Glutamatergic neuron (in vitro differentiated cells): ENCODE results near the gene AIF1L. TPM values are rescaled to one million over a fixed set of nuclear protein-coding genes. Genes with fewer than 3 reads are reported as not detected.

Experiments used
- DNase-seq: peaks from one replicate; pipeline ENCODE4 v3.0.0; 2022
- H3K27ac Mint-ChIP-seq: one replicate; pipeline ENCODE4 v1.8.0; 2020; ENCODE audit warnings: mild to moderate bottlenecking, mixed read lengths, inconsistent platforms; ENCODE audit not compliant: unreplicated experiment
- H3K27me3 Mint-ChIP-seq: one replicate; pipeline ENCODE4 v1.8.0; 2020; ENCODE audit warnings: mild to moderate bottlenecking, moderate library complexity, mixed read lengths, inconsistent platforms; ENCODE audit not compliant: unreplicated experiment
- H3K36me3 Mint-ChIP-seq: one replicate; pipeline ENCODE4 v1.8.0; 2020; ENCODE audit warnings: mild to moderate bottlenecking, mixed read lengths, inconsistent platforms; ENCODE audit not compliant: unreplicated experiment
- H3K4me1 Mint-ChIP-seq: one replicate; pipeline ENCODE4 v1.8.0; 2020; ENCODE audit warnings: mild to moderate bottlenecking, low read depth, mixed read lengths, inconsistent platforms; ENCODE audit not compliant: unreplicated experiment
- H3K4me3 Mint-ChIP-seq: one replicate; pipeline ENCODE4 v1.8.0; 2020; ENCODE audit warnings: mild to moderate bottlenecking, mixed read lengths, inconsistent platforms; ENCODE audit not compliant: unreplicated experiment
- H3K9me3 Mint-ChIP-seq: one replicate; pipeline ENCODE4 v1.8.0; 2020; ENCODE audit warnings: mild to moderate bottlenecking, moderate library complexity, mixed read lengths, inconsistent platforms; ENCODE audit not compliant: unreplicated experiment
- total RNA-seq: library from RNA; stranded (reverse); fragmentation: NEBNext Ultra II Directional; extraction: Animal tissue kit (Norgen Biotek cat#: 25700); gene quantifications from one replicate; pipeline ENCODE4 v1.2.1, GENCODE V29; 2021; ENCODE audit not compliant: unreplicated experiment
- TF ChIP-seq, protein P1 (sequence below): fragments of 200-600 bp; sonication (generic); IDR thresholded peaks from one replicate; pipeline ENCODE4 v1.5.0; 2021; ENCODE audit not compliant: partially characterized antibody, unreplicated experiment

AIF1L gene
- total RNA-seq, 1 donor from 2014 or later = 16.7 TPM

- no peak for DNase-seq
- no peak overlapping the region for H3K4me3 Mint-ChIP-seq
- no peak overlapping the region for H3K27ac Mint-ChIP-seq
- TF ChIP-seq, protein P1, sequence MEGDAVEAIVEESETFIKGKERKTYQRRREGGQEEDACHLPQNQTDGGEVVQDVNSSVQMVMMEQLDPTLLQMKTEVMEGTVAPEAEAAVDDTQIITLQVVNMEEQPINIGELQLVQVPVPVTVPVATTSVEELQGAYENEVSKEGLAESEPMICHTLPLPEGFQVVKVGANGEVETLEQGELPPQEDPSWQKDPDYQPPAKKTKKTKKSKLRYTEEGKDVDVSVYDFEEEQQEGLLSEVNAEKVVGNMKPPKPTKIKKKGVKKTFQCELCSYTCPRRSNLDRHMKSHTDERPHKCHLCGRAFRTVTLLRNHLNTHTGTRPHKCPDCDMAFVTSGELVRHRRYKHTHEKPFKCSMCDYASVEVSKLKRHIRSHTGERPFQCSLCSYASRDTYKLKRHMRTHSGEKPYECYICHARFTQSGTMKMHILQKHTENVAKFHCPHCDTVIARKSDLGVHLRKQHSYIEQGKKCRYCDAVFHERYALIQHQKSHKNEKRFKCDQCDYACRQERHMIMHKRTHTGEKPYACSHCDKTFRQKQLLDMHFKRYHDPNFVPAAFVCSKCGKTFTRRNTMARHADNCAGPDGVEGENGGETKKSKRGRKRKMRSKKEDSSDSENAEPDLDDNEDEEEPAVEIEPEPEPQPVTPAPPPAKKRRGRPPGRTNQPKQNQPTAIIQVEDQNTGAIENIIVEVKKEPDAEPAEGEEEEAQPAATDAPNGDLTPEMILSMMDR = no peak
- no peaks in the 10 kb centered on the region for H3K27me3 Mint-ChIP-seq
- H3K4me1 Mint-ChIP-seq = no peaks in the 10 kb centered on the region
- H3K36me3 Mint-ChIP-seq = no peaks in the 10 kb centered on the region
- H3K9me3 Mint-ChIP-seq = no peaks in the 10 kb centered on the region
Measured at GRCh38 chr9:131142160-131142559, 45.8 kb downstream of the AIF1L start.

GRCh38 chr9:131144201-131144600 lies 47.9 kb downstream of the AIF1L start:
- no peak for DNase-seq
- Mint-ChIP-seq H3K4me3 (no peak overlapping the region), H3K4me1 (no peaks in the 10 kb centered on the region), H3K9me3 (no peaks in the 10 kb centered on the region), H3K27ac (no peak overlapping the region), H3K27me3 (no peaks in the 10 kb centered on the region), H3K36me3 (no peaks in the 10 kb centered on the region)
- TF ChIP-seq, protein P1 = no peak

DNA sequence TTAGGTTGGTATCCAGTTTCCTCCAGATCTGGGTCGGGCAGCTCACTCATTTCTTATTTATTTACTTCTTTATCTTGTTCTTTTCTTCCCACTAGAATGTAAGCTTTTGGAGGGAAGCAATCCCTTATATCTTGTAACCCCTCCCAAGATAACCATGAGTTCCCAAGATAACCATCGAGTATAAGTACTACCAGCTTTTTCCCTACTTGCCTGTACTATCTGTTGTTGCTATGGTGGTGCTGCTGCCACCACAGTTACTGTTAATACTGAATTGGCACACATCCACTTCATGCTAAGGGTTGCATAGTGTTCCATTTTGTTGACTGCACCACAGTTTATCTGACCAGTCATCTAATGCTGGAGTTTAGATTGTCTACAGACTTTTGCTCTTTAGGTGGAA lies 48.9 kb downstream of the AIF1L start:
- Mint-ChIP-seq H3K27ac (no peak overlapping the region), H3K27me3 (no peaks in the 10 kb centered on the region), H3K36me3 (no peaks in the 10 kb centered on the region), H3K4me3 (no peak overlapping the region), H3K9me3 (peaks cover 2% of the 10 kb centered on the region), H3K4me1 (no peaks in the 10 kb centered on the region)
- no peak for DNase-seq
- TF ChIP-seq, protein P1 = no peak

DNA sequence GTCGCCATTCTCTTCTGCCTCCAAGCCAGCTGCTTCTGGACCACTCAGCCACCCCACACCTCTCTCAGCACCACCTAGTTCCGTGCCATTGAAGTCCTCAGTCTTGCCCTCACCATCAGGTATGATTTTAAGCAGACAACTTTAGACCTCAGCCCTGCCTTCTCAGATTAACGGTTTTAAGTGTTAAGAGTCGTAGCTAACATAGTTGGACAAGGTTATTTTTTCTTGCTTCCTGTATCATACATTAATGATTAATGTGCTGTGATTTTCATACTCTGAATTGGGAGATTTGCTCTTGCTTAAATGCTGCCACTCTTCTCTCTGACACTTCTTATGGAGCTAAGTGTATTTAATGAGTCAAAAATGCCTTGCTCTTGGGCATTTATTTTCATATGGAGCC lies 49.9 kb downstream of the AIF1L start:
- Mint-ChIP-seq H3K27me3 (no peaks in the 10 kb centered on the region), H3K4me1 (no peaks in the 10 kb centered on the region), H3K27ac (no peak overlapping the region), H3K36me3 (no peaks in the 10 kb centered on the region), H3K4me3 (no peak overlapping the region), H3K9me3 (peaks cover 2% of the 10 kb centered on the region)
- TF ChIP-seq, protein P1 = no peak
- no peak for DNase-seq

DNA sequence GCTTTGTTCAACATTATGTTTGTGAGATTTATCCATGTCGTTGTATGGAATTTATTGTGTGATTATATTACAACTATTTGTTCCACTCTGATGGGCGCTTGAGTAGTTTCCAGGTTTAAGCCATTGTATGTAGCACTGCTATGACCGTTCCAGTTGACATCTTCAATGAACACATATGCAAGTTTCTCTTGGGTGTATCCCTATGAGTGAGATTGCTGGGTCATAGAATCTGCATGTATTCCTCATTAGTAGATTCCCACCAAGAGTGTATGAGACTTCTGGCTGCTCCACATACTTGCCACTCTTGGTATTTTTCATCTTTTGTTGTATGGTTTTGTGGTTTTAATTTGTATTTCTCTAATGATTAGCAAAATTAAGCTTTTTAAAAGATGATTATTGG lies 51.9 kb downstream of the AIF1L start:
- Mint-ChIP-seq H3K27ac (no peak overlapping the region), H3K4me3 (no peak overlapping the region), H3K27me3 (no peaks in the 10 kb centered on the region), H3K36me3 (no peaks in the 10 kb centered on the region), H3K9me3 (peaks cover 2% of the 10 kb centered on the region), H3K4me1 (no peaks in the 10 kb centered on the region)
- TF ChIP-seq, protein P1 = no peak
- no peak for DNase-seq
